ENCODE results near the gene MESD. TPM values are rescaled to one million over a fixed set of nuclear protein-coding genes. Genes with fewer than 3 reads are reported as not detected.
"Not testable (repeated sequence)": the region's sequence is repeated elsewhere in the genome, so short reads cannot be mapped to it uniquely, and the experiment has no call there.

Gene MESD
- total RNA-seq, 1 experiment from 2014 or later, result 23.1 TPM

- H3K9me3 ChIP-seq (replicated peaks); H3K36me3 ChIP-seq; H3K27ac ChIP-seq; H3K4me3 ChIP-seq; H3K27me3 ChIP-seq (replicated peaks): not testable (repeated sequence)
- DNase-seq (ENCODE audit: low read depth in 1 of 2, low spot score in 2 of 2), result peak; percentile 82 to 84
- peaks cover 24% of the 10 kb centered on the region for H3K4me1 ChIP-seq (replicated peaks)
Measured at GRCh38 chr15:80955571-80956452, 33.8 kb downstream of the MESD start.

GRCh38 chr15:80953953-80954778 lies 35.5 kb downstream of the MESD start:
- H3K27me3 ChIP-seq (replicated peaks), result no peaks in the 10 kb centered on the region
- DNase-seq (ENCODE audit: low read depth in 1 of 2, low spot score in 2 of 2), result peak in 1 of 2 experiments; percentile 46
- peaks cover 4% of the 10 kb centered on the region; the same call in 1 of the 2 replicates for H3K36me3 ChIP-seq
- no peak overlapping the region for H3K27ac ChIP-seq
- H3K9me3 ChIP-seq (replicated peaks), result no peaks in the 10 kb centered on the region
- peaks cover 24% of the 10 kb centered on the region for H3K4me1 ChIP-seq (replicated peaks)
- no peak overlapping the region for H3K4me3 ChIP-seq

DNA sequence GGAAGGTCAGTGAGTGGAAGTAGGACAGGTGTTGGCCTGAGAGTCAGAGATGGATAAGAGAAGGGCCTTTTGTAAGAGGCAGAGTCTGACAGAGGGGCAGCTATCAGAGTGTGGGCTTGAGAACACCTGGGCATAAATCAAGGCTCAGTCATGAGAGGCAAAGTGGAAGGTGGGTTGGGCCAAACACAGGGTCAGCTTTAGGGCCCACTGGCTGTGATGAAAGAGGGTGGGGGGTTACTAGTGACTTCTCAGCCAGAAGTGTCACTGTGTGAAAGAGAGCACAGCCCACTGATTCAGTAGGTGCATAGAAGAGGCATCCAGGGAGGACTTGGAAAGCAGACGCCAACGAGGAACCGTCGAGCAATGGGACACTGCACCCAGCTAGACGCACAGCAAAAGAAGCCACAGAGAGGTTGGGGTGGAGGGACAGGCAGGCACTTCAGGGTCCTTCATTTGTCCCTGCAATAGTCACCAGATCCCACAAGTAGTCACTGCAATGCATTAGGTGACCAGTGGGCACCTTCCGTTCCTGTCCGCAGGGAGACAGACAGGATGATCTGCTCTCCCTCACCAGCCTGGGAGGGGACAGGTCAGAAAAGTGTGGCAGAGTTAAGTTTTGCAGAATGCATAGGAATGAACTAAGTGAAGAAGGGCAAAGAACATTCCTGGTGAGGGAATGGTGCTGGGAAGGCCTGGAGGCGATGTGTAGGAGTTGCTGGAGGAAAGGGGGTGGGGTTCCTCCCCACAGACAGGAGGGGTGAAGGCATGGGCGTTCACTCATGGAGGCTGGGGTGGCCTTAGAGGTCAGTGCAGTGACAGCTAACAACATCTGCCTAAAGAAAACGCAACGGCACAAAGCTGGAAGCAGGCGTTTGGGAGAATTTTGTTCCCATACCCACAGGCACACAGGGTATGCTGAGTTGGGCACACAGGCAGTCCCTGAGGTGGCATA lies 36.3 kb downstream of the MESD start:
- H3K4me3 ChIP-seq, result no peak overlapping the region
- no peak for DNase-seq (ENCODE audit: low read depth in 1 of 2, low spot score in 2 of 2)
- no peak overlapping the region for H3K27ac ChIP-seq

GRCh38 chr15:80951941-80952340 lies 37.7 kb downstream of the MESD start:
- no peak overlapping the region for H3K4me3 ChIP-seq
- H3K36me3 ChIP-seq, result peaks cover 6% of the 10 kb centered on the region; the same call in 1 of the 2 replicates
- no peaks in the 10 kb centered on the region for H3K27me3 ChIP-seq (replicated peaks)

More for the DNA sequence above, 36.3 kb downstream of the MESD start:
- Histone ChIP-seq H3K9me3 (replicated peaks) (no peaks in the 10 kb centered on the region), H3K27me3 (replicated peaks) (no peaks in the 10 kb centered on the region), H3K36me3 (peaks cover 4% of the 10 kb centered on the region; the same call in 1 of the 2 replicates), H3K4me1 (replicated peaks) (peaks cover 24% of the 10 kb centered on the region)

GRCh38 chr15:80950291-80951078 lies 39.1 kb downstream of the MESD start:
- Histone ChIP-seq H3K36me3 (peaks cover 6% of the 10 kb centered on the region), H3K27me3 (replicated peaks) (no peaks in the 10 kb centered on the region), H3K9me3 (replicated peaks) (no peaks in the 10 kb centered on the region), H3K4me1 (replicated peaks) (peaks cover 13% of the 10 kb centered on the region), H3K27ac (no peak overlapping the region), H3K4me3 (no peak overlapping the region)
- no peak for DNase-seq (ENCODE audit: low read depth in 1 of 2, low spot score in 2 of 2)

More at GRCh38 chr15:80951941-80952340, 37.7 kb downstream of the MESD start:
- DNase-seq (ENCODE audit: low read depth in 1 of 2, low spot score in 2 of 2), result no peak
- Histone ChIP-seq H3K9me3 (replicated peaks) (no peaks in the 10 kb centered on the region), H3K4me1 (replicated peaks) (peaks cover 24% of the 10 kb centered on the region), H3K27ac (no peak overlapping the region)

GRCh38 chr15:80949756-80950155 lies 39.9 kb downstream of the MESD start:
- Histone ChIP-seq H3K27ac (no peak overlapping the region), H3K4me3 (no peak overlapping the region), H3K36me3 (peaks cover 6% of the 10 kb centered on the region), H3K4me1 (replicated peaks) (peaks cover 9% of the 10 kb centered on the region), H3K27me3 (replicated peaks) (no peaks in the 10 kb centered on the region), H3K9me3 (replicated peaks) (no peaks in the 10 kb centered on the region)
- no peak for DNase-seq (ENCODE audit: low read depth in 1 of 2, low spot score in 2 of 2)

- no peak overlapping the region for H3K27ac ChIP-seq
- DNase-seq (ENCODE audit: low read depth in 1 of 2, low spot score in 2 of 2), result no peak
- peaks cover 6% of the 10 kb centered on the region for H3K36me3 ChIP-seq
- no peaks in the 10 kb centered on the region for H3K4me1 ChIP-seq (replicated peaks)
- H3K27me3 ChIP-seq (replicated peaks), result no peaks in the 10 kb centered on the region
- no peak overlapping the region for H3K4me3 ChIP-seq
- no peaks in the 10 kb centered on the region for H3K9me3 ChIP-seq (replicated peaks)
Measured at GRCh38 chr15:80948651-80949292, 40.8 kb downstream of the MESD start.

DNA sequence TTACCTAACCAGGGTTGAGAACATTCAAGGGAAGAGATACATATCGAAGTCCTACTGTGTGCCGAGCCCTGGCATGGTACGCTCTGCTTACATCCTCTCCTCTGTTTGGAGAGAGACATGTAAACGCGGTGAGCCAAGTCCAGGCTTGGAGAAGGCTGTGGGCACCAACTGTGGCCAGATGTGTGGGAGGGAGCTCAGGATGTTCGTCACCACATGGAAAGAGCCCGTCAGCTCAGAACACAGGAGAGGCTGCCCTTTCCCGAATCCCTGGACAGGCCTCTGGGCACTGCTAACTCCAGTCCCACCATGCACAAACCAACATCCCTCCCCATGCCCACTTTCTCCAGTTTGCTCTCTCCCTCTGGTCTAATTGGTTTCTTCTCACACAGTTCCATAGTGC lies 43.0 kb downstream of the MESD start:
- Histone ChIP-seq H3K9me3 (replicated peaks) (no peaks in the 10 kb centered on the region), H3K27me3 (replicated peaks) (no peaks in the 10 kb centered on the region), H3K27ac (no peak overlapping the region), H3K4me1 (replicated peaks) (no peaks in the 10 kb centered on the region), H3K4me3 (no peak overlapping the region), H3K36me3 (peaks cover 8% of the 10 kb centered on the region)
- no peak for DNase-seq (ENCODE audit: low read depth in 1 of 2, low spot score in 2 of 2)

- H3K27ac ChIP-seq, result no peak overlapping the region
- DNase-seq (ENCODE audit: low read depth in 1 of 2, low spot score in 2 of 2), result no peak
- no peak overlapping the region for H3K4me3 ChIP-seq
- H3K9me3 ChIP-seq (replicated peaks), result no peaks in the 10 kb centered on the region
- no peaks in the 10 kb centered on the region for H3K27me3 ChIP-seq (replicated peaks)
- H3K36me3 ChIP-seq, result peaks cover 7% of the 10 kb centered on the region
- H3K4me1 ChIP-seq (replicated peaks), result no peaks in the 10 kb centered on the region
Measured at GRCh38 chr15:80945605-80946004, 44.0 kb downstream of the MESD start.

- no peaks in the 10 kb centered on the region for H3K4me1 ChIP-seq (replicated peaks)
- no peak overlapping the region for H3K4me3 ChIP-seq
- no peak overlapping the region for H3K27ac ChIP-seq
- H3K27me3 ChIP-seq (replicated peaks), result no peaks in the 10 kb centered on the region
- H3K9me3 ChIP-seq (replicated peaks), result no peaks in the 10 kb centered on the region
- peaks cover 8% of the 10 kb centered on the region; the same call in 1 of the 2 replicates for H3K36me3 ChIP-seq
- no peak for DNase-seq (ENCODE audit: low read depth in 1 of 2, low spot score in 2 of 2)
Measured at GRCh38 chr15:80944818-80945217, 44.8 kb downstream of the MESD start.

DNA sequence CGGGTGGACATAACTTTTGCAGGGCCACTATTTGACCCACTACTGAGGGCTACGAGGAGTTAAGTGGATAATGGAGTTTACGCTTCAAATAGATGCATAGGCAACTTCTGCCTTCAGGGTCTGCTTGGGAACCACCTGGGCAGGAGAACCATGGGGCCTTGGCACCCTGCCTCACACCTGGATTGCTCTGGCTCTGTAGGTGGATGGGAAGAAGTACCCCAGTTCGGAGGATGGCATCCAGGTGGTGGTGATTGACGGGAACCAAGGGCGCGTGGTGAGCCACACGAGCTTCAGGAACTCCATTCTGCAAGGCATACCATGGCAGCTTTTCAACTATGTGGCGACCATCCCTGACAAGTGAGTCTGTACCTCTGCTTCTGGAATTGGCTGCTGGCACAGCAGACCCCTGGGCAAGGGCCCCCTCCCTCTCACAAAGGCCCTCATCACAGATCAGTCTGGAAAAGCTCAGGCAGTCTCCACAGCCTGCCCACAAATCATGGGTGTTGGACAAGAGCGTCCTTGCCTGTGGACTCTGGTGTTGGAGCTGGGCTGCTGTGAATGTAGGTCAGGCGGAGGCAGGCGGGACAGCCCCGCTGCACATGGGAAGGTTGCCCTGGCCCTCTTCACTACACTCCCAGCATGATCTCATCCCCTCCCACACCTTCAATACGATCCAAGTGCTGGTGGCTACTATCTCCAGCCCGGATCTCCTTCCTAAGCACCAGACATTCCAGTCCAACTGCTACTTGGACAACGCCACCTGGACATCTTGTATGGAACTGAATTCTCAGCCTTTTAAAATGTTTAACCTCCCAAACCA lies 46.7 kb downstream of the MESD start:
- H3K4me3 ChIP-seq, result no peak overlapping the region
- H3K36me3 ChIP-seq, result peaks cover 8% of the 10 kb centered on the region; the same call in 1 of the 2 replicates
- H3K4me1 ChIP-seq (replicated peaks), result no peaks in the 10 kb centered on the region
- H3K27me3 ChIP-seq (replicated peaks), result no peaks in the 10 kb centered on the region
- H3K9me3 ChIP-seq (replicated peaks), result no peaks in the 10 kb centered on the region
- H3K27ac ChIP-seq, result no peak overlapping the region
- DNase-seq (ENCODE audit: low read depth in 1 of 2, low spot score in 2 of 2), result no peak

Data from SJSA1 (cell line).